Ovary (tissue), 9 donors: ENCODE data around the gene RFX1. TPM values are rescaled to one million over a fixed set of nuclear protein-coding genes. Genes with fewer than 3 reads are reported as not detected.
"Not testable (repeated sequence)": the region's sequence is repeated elsewhere in the genome, so short reads cannot be mapped to it uniquely, and the experiment has no call there.

ENCODE experiments used
- DNase-seq, 5 donors: peaks; one replicate each; pipeline ENCODE4 v3.0.0-alpha.2; 2019 to 2020
- H3K27ac ChIP-seq, 2 donors: fragments of 200-600 bp; one replicate each; pipeline versions ENCODE4 v1.5.1 to v1.8.0; 2019 to 2022
- H3K27me3 ChIP-seq: fragments of 200-600 bp; one replicate; pipeline ENCODE4 v1.8.0; 2022
- H3K36me3 ChIP-seq: fragments of 200-600 bp; sonication (generic); one replicate; pipeline ENCODE4 v1.5.1; 2019
- H3K4me1 ChIP-seq: one replicate; pipeline ENCODE4 v1.8.1; 2013; ENCODE audit warnings: mild to moderate bottlenecking, moderate library complexity; ENCODE audit not compliant: insufficient read depth
- H3K4me3 ChIP-seq: fragments of 200-600 bp; sonication (generic); one replicate; pipeline ENCODE4 v1.5.1; 2017
- H3K9me3 ChIP-seq, 2 donors: fragments of 200-600 bp in 1 of 2; sonication (generic) in 1 of 2; one replicate each; pipeline versions ENCODE4 v1.5.1 to v1.8.1; 2013 to 2019; ENCODE audit warnings: mild to moderate bottlenecking in 1 of 2, moderate library complexity in 1 of 2
- CTCF ChIP-seq, 3 donors: fragments of 450-650 bp in 2 of 3; fragments of 200-600 bp in 1 of 3; IDR thresholded peaks; one replicate each; pipeline versions ENCODE4 v1.5.1 to v1.8.0; 2016 to 2022; ENCODE audit warnings: antibody characterized with exemption in 3 of 3, mild to moderate bottlenecking in 1 of 3
- EP300 ChIP-seq: sonication (generic); formaldehyde crosslinking; IDR thresholded peaks from one replicate; pipeline ENCODE4 v1.6.1; 2017; ENCODE audit warnings: antibody characterized with exemption
- POLR2A ChIP-seq: fragments of 450-650 bp; IDR thresholded peaks from one replicate; pipeline ENCODE4 v1.6.1; 2017; ENCODE audit warnings: antibody characterized with exemption, mild to moderate bottlenecking, moderate library complexity
- WGBS, 3 donors: extraction: QIAGEN DNeasy Blood & Tissue Kit in 1 of 3; methylation state at CpG; one replicate each; pipeline versions ENCODE4 v1.1.5 to v1.1.7; 2013 to 2017; 5-methylcytosine and 5-hydroxymethylcytosine counted together
- intact Hi-C, 4 donors: fragments of 100-400 bp; cut with DNase I; formaldehyde crosslinking; loops; one replicate each; pipeline versions ENCODE4 v1.11.0 to v1.15.1; 2022 to 2023
- polyA plus RNA-seq, 2 donors: library from polyadenylated mRNA; stranded (reverse); fragments of 200-250 nt in 1 of 2; fragments of 350-450 nt in 1 of 2; fragmentation: Illumina TruSeq in 1 of 2; extraction: RNeasy Lipid Tissue Mini Kit (QIAGEN cat#74804) in 1 of 2; gene quantifications; one replicate each; pipeline ENCODE4 v1.2.3, GENCODE V29; 2013 to 2014
- total RNA-seq, 7 donors: library from RNA; depleted of rRNA in 2 of 7; stranded (reverse); fragments of >200 nt in 2 of 7; fragmentation: NEBNext Ultra II Directional in 3 of 7; extraction: Animal tissue kit (Norgen Biotek cat#: 25700) in 3 of 7; gene quantifications; one replicate each; pipeline versions ENCODE4 v1.1.0 to v1.2.4, GENCODE V29; 2016 to 2023
- donor health status: DM: no; HTN: no; CAD: no; lungs with moderate emphysema.
- donor health status: DM: no; HTN: no; CAD: no.
- donor health status: Bipolar disorder and iron deficiency.
- donor health status: DM: yes; HTN: yes; CAD: no.
- donor health status: DM: no; HTN: no; CAD: no.
- donor health status: DM: yes; HTN: yes; CAD: no.

RFX1 gene
- total and polyA plus RNA-seq, 9 donors = 1.2 to 16.1 (median 13.1) TPM

- H3K9me3 ChIP-seq = no peaks in the 10 kb centered on the region
- intact Hi-C loops = no loop called here
- no peak for TF ChIP-seq EP300
- TF ChIP-seq POLR2A = no peak
- no peak for TF ChIP-seq CTCF (IDR thresholded peaks at IDR 0.05)
- no peak overlapping the region for H3K27ac ChIP-seq
- no peaks in the 10 kb centered on the region for H3K27me3 ChIP-seq
- 94 to 95% (median 94%) methylated on average over 10 to 11 of the region's 11 CpGs for WGBS, 3 donors
- DNase-seq = no peak
- H3K36me3 ChIP-seq = no peaks in the 10 kb centered on the region
- H3K4me3 ChIP-seq = no peak overlapping the region
- peaks cover 4% of the 10 kb centered on the region for H3K4me1 ChIP-seq
Observed at GRCh38 chr19:14053500-14053899, 47.4 kb upstream of the RFX1 start.

- Histone ChIP-seq H3K36me3 (no peaks in the 10 kb centered on the region), H3K4me1 (peaks cover 4% of the 10 kb centered on the region), H3K27me3 (no peaks in the 10 kb centered on the region), H3K27ac (no peak overlapping the region), H3K9me3 (no peaks in the 10 kb centered on the region), H3K4me3 (no peak overlapping the region)
- no peak for DNase-seq
- 94 to 96% (median 95%) methylated on average over 3 of the region's 3 CpGs for WGBS, 3 donors
- intact Hi-C loops = no loop called here
- no peak for TF ChIP-seq POLR2A
- no peak for TF ChIP-seq CTCF (IDR thresholded peaks at IDR 0.05)
- no peak for TF ChIP-seq EP300
Observed at GRCh38 chr19:14053032-14053431, 46.9 kb upstream of the RFX1 start.

DNA sequence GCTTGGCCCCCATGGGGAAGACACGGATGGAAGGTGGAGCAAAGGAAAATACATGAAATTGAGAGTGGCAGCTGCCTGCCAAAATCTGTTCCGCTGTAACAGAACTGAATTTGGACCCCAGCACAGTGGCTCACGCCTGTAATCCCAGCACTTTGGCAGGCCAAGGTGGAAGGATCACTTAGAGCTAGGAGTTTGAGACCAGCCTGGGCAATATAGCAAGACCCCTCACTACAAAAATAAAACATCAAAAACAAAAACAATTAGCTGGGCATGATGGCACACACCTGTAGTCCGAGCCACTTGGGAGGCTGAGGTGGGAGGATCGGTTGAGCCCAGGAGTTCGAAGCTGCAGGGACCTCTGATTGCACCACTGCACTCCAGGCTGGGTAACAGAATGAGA lies 46.4 kb upstream of the RFX1 start:
- intact Hi-C loops = no loop called here
- H3K27ac ChIP-seq = no peak overlapping the region
- no peaks in the 10 kb centered on the region for H3K9me3 ChIP-seq
- no peaks in the 10 kb centered on the region for H3K27me3 ChIP-seq
- no peaks in the 10 kb centered on the region for H3K4me1 ChIP-seq
- H3K4me3 ChIP-seq = no peak overlapping the region
- DNase-seq = no peak
- WGBS, 3 donors = 86 to 88% (median 88%) methylated on average over 6 of the region's 6 CpGs
- no peaks in the 10 kb centered on the region for H3K36me3 ChIP-seq
- TF ChIP-seq POLR2A (no peak), EP300 (no peak), CTCF (IDR thresholded peaks at IDR 0.05) (no peak)

DNA sequence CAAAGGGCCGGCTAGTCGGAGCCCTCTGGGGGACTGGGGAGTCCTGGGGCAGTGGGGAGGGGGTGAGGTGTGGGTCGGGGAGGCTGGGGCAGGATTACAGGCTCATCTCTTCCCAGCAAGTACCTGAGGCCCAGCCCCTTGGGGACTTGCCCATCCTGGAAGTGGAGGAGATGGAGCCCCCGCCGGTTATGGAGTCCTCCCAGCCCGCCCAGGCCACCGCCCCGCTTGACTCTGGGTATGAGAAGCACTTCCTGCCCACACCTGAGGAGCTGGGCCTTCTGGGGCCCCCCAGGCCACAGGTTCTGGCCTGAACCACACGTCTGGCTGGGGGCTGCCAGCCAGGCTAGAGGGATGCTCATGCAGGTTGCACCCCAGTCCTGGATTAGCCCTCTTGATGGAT lies 45.9 kb upstream of the RFX1 start:
- H3K9me3 ChIP-seq = no peaks in the 10 kb centered on the region
- no peaks in the 10 kb centered on the region for H3K36me3 ChIP-seq
- TF ChIP-seq CTCF (IDR thresholded peaks at IDR 0.05) (no peak), EP300 (no peak), POLR2A (no peak)
- no peak overlapping the region for H3K27ac ChIP-seq
- 53 to 72% (median 63%) methylated on average over 4 to 9 of the region's 9 CpGs for WGBS, 3 donors
- intact Hi-C loops = no loop called here
- DNase-seq = no peak
- H3K27me3 ChIP-seq = no peaks in the 10 kb centered on the region
- no peak overlapping the region for H3K4me3 ChIP-seq
- no peaks in the 10 kb centered on the region for H3K4me1 ChIP-seq

- DNase-seq, H3K36me3 ChIP-seq, intact Hi-C loops, H3K4me1 ChIP-seq, H3K4me3 ChIP-seq, H3K27me3 ChIP-seq, H3K27ac ChIP-seq, H3K9me3 ChIP-seq: not testable (repeated sequence)
- WGBS, 3 donors = 83 to 93% (median 92%) methylated on average over 11 of the region's 11 CpGs
Observed at GRCh38 chr19:14050961-14051360, 44.8 kb upstream of the RFX1 start.
